ENCODE measurements around the gene MAST4.

Gene MAST4

DNA sequence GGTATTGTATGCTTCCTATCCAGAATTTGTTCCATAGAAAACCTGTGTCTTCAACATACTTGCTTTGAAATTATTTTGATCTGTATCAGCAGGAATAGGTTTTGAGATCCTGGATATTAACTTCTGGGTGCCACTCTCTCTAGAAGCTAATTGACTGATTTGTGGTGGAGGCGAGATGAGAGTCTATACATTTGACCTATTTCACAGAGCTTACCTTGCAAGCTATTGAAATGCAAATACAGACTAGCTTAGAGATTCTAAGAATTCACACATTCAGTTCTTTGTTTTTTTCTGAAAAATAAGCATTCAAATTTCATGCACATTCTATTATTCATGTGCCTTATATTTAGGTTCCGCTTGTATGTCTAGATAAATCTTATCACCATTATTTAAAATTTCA lies 246.3 kb downstream of the MAST4 start:
- DNase-seq (ENCODE audit: low spot score) = no peak

- no peak for DNase-seq (ENCODE audit: low spot score)
Observed at GRCh38 chr5:66843065-66843464, 246.9 kb downstream of the MAST4 start.

DNA sequence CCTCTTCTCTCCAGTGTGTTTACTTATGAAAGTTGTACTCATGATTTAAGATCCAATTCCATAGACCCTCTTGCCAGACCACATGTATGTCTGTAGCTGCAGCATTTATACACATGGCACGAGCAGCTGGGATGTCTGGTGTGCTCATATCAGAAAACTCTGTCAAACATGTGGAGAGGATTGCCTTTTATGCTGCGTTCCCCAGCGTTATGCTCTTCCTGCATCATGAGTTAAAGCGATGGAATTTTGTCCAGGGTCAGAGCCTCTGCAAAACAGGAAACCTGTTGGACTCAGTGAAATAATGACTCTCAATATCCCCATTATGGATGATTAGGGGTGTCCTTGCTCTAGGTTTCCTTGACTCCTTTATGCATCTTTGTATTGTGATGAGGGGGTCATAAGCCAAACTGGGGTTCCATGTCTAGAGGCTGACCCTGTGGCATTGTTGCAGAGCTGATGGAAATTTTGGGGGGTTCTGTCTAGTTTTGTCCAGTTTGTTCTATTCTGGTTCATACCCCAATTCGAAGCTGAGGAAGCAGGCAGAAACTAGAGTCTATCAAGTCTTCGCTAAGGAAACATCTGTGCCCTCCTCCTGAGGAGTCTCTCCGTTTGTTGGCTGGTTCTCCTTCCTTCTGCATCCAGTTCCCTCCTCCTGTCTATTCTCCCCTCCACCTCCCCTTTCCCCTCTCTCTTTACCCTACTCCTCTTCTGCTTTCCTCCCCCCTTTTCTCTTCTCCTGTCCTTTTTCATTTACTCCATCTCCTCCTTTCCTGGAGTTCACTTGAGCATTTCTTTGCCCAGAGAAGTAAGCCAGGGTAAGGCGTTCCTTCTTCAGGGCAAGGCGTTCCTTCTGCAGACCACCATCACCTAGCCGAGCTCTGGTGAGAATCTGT lies 252.8 kb downstream of the MAST4 start:
- DNase-seq (ENCODE audit: low spot score) = no peak

- DNase-seq (ENCODE audit: low spot score) = no peak
Observed at GRCh38 chr5:66849803-66850202, 253.6 kb downstream of the MAST4 start.

DNA sequence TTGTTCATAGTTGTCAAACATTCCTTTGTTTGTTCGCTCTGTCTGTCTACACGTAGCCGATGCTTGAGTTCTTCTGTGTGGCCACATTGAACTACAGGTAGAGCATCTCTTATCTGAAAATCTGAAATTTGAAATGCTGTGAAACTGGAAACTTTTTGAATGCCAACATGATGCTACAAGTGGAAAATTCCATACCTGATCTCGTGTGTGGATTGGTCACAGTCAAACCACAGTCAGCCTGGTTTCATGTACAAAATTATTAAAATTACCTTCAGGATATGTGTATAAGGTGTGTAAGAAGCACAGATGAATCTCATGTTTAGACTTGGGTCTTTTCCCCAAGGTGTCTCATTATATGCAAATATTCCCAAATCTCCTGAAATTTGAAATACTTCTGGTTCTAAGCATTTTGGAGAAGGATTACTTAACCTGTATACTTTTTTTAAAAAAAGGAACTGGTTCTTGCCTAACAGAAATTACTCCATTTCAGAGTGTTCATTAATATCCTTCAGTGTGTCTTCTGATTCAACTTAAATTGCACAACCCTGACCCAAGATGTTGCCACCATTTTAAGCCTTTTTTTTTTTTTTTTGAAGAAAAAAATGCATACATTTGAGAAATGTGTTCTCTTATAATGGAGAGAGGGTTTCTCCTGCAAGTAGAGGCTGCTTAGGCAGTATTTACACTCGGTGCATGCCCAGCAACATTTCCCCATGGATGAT lies 254.3 kb downstream of the MAST4 start:
- no peak for DNase-seq (ENCODE audit: low spot score)

DNA sequence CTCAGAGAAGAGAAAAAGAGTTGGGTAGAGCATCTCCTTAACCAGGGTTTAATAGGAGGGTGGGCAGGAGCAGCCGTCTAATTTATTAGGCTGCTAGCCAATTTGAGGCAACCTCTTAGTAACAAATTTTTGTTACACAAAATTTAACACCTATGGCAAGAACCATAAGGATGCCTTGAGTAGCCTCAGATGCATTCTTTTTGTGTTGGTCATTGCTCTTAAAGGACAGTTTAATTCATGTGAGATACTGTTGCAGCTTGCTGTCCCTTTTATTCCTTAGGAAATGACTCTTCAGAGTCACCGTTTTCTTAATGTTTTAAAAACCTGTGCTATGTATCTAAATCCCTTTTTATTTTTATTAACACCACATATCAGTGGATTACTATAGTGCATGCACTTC lies 255.1 kb downstream of the MAST4 start:
- DNase-seq (ENCODE audit: low spot score) = no peak

- DNase-seq (ENCODE audit: low spot score) = no peak
Observed at GRCh38 chr5:66854416-66854815, 258.2 kb downstream of the MAST4 start.

- no peak for DNase-seq (ENCODE audit: low spot score)
Observed at GRCh38 chr5:66856041-66856805, 260.0 kb downstream of the MAST4 start.

DNA sequence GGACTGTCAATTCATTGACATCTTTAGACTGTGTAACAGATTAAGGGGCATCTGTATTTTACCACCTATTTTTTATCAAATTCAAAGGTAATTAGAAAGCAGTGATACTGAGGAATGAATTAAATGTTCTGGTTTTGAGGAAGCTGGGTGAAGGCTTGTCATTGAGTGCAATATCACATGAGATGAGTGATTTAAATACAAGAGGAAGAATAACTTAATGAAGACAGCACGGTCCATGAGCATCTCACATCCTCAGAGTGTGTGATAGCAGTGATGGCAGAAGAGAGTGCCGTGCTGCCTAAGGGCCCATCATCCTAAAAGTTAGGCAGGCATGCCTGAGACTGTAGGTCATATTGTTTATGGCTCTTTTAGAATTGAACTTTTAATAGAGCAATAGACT lies 263.3 kb downstream of the MAST4 start:
- no peak for DNase-seq (ENCODE audit: low spot score)

DNA sequence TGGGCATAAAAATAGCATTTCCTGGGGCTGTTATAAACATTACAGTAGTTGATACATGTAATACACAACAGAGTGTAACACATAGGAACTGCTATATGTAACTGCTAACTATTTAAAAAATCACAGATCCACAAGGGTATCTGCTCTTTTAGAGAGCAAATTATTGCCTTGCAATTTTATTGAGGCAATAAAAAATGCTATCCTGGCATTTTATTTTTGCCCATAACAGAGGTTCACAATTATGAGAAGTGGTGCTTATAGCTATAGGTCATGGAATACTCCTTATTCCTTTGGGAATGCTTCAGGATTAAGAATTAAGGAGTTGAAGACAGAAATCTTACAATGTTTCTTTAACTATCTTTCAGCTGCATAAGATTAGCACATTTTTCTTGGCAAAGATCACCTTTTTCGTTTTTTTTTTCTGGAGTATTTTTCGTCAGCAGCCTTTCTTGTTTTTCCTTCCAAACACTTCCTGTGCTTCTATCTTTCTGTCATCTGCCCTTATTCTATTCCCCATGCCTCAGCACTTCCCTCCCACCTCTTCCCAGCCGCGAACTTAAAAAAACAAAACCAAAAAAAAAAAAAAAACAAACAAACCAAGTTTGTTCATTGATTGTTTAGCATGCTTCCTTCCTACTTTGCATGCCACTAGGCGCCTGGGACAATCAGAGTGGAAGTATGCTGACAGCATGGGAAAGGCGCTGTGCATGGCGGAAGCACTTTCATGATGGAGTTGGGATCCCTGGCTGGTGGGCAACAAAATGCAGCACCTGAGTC lies 264.2 kb downstream of the MAST4 start:
- DNase-seq (ENCODE audit: low spot score) = no peak

GRCh38 chr5:66861402-66861801 lies 265.2 kb downstream of the MAST4 start:
- DNase-seq (ENCODE audit: low spot score) = no peak

- DNase-seq (ENCODE audit: low spot score) = no peak
Observed at GRCh38 chr5:66862020-66862419, 265.8 kb downstream of the MAST4 start.

DNA sequence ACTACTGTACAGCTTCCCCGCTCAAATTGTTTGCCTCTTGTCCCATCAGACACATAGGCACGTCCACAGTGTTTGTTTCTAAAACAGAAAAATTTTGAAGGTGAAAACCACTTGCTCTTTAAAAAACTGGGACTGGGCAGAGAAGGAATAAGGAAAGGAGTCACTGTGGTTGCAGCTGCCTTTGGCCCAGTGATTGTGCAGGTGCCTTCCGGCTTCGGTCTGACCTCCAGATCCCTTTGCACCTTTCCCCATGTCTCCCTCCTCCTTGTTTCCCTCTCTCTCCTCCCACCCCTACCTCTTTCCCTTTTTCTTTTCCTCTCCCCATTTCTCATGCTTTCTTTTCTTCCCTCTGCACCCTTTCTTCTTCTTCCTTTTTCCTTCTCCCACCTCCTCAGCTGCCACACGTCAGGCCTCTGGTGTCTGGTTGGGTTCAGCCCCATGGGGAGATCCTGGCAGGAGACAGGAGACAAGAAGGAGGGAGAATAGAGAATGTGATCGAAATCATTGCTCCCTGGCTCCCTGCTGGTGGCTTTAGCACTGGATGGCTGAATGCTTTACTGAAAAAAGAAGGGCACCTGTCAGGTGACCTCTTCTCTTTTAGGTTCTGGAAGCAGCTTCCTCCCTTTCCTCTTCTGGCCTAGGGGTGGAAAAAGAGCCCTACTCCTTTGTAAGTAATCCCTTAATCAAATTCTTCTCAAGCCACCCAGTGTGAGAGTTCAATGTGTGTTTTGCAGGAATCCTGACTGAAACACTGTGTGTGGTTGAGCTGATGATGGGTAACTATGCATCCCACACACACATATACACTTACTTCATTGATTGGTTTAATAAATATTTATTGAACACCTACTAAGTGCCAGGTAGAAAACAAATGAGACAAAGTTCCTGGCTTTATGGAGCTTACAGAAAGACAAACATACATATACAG lies 267.3 kb downstream of the MAST4 start:
- DNase-seq (ENCODE audit: low spot score) = no peak

DNA sequence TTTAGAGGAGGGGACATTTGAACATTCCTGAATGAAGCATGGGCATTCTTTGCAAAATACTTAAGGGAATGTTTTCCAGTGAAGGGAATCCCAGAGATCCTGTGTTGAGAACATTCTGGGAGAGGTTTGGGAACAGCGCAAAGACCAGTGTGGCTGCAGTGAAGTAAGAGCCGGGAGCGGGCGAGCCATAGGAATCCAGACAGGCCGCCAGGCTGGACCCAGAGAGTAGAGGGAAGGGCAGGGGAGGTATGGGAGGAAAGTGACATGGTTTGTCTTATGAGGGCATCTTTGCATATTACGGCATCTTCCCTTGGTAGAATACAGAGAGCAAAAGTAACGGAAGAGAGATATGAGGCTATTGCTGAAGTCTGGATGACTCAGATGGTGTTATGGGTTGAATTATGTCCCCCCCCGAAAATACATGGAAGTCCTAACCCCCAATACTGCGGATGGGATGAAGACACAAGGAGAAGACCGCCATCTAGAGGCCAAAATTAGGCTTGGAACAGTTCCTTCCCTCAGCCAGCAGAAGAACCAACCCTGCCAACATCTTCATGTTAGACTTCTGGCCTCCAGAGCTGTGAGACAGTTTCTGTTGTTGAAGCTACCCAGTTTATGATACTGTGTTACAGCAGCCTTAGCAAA lies 268.2 kb downstream of the MAST4 start:
- no peak for DNase-seq (ENCODE audit: low spot score)

DNA sequence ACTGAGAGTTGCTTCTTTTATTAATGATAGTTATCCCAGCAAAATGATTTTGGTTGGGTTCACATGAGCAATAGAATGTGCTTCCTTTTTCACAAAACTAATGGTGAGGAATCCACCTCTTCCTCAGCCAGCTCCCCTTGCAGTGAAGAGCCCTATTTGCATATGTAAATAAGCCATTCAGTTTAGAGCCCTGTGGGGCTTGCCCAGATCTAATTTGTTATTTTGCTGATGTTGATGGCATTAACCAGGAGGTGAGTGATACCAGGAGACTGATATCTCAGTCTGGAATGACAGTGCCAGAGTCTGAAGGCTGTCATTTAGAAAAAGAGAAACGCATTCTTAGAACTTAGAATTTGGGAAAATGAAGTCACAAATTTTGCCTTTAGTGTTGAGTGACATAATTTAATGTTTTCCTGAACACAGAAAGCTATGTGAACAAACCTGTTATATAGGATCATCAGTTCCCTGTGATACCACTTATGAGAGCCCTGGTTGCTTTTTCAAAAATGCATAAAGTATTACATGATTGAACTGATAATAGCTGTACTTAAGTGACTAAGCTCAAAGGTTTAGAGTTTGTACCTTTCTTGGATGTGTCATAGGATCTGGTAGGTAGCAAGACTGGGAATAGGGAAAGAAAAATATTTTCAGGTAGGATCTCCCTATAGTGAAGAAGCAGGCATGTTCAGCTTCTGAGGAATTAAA lies 271.6 kb downstream of the MAST4 start:
- no peak for DNase-seq (ENCODE audit: low spot score)

DNA sequence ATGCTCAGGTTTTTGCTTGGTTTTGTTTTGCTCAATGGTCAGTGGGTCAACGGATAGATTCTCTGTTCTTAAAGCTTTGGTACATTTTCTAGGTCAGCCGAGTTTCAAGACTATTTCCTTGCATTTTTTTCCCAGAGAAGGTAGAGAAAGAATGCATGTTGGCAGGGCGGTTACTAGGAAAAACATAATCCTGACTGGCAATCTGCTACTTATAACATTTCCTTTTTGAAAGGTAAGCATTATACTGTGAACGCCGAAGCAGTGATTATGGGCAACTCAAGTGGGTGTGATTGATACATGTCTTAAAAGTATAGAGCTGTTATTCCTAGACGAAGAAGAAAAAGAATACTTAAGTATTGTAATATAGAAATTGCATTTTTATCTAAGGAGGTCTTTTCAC lies 273.2 kb downstream of the MAST4 start:
- no peak for DNase-seq (ENCODE audit: low spot score)

- DNase-seq (ENCODE audit: low spot score) = no peak
Observed at GRCh38 chr5:66870708-66871107, 274.5 kb downstream of the MAST4 start.

DNA sequence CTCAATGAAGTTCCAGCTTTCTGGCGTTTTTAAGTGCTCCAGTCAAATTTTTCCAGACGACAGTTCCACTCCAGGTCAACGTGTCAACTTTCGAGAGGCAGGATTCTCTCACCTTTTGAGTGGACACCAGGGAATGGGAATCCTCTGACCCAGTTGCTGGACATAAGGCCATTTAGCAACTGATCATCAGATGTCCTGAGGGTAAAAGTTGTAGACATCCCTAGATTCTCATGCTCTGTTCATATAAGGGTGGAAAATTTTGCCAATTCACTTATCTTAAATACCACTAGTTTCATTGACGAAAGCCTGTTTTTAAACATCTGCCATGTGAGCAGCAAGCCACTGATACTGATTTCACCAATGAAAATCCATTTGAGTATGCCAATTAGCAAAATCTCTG lies 275.5 kb downstream of the MAST4 start:
- DNase-seq (ENCODE audit: low spot score) = no peak

- no peak for DNase-seq (ENCODE audit: low spot score)
Observed at GRCh38 chr5:66872736-66873331, 276.6 kb downstream of the MAST4 start.

Data from ecto neural progenitor cell (in vitro differentiated cells).